Liver (tissue), 9 donors: Measurements from ENCODE around the gene TANC2. TPM values are rescaled to one million over a fixed set of nuclear protein-coding genes. Genes with fewer than 3 reads are reported as not detected.

Source experiments
- DNase-seq: peaks from one replicate; pipeline ENCODE4 v3.0.0-alpha.2; 2017; ENCODE audit warnings: low spot score
- H3K27ac ChIP-seq, 2 donors: one replicate each; pipeline ENCODE4 v1.7.0; 2013; ENCODE audit warnings: inconsistent platforms in 2 of 2, low read length in 2 of 2, control low read depth in 1 of 2, low read depth in 1 of 2, mild to moderate bottlenecking in 1 of 2
- H3K27me3 ChIP-seq, 4 donors: one replicate each; pipeline versions ENCODE4 v1.6.1 to v1.7.0; 2013; ENCODE audit warnings: low read length in 3 of 4, inconsistent platforms in 1 of 4, mild to moderate bottlenecking in 1 of 4, moderate library complexity in 1 of 4; ENCODE audit not compliant: control insufficient read depth in 4 of 4, insufficient read depth in 4 of 4
- H3K36me3 ChIP-seq, 4 donors: one replicate each; pipeline versions ENCODE4 v1.6.1 to v1.7.0; 2013; ENCODE audit warnings: low read length in 3 of 4, mild to moderate bottlenecking in 3 of 4, low read depth in 1 of 4, moderate library complexity in 1 of 4; ENCODE audit not compliant: control insufficient read depth in 4 of 4, insufficient read depth in 3 of 4
- H3K4me1 ChIP-seq, 4 donors: one replicate each; pipeline versions ENCODE4 v1.6.1 to v1.7.0; 2013; ENCODE audit warnings: low read length in 3 of 4, mild to moderate bottlenecking in 3 of 4, moderate library complexity in 1 of 4; ENCODE audit not compliant: control insufficient read depth in 4 of 4, insufficient read depth in 4 of 4
- H3K4me3 ChIP-seq, 3 donors: one replicate each; pipeline versions ENCODE4 v1.6.1 to v1.7.0; 2013; ENCODE audit warnings: low read length in 3 of 3, control low read depth in 1 of 3, low read depth in 1 of 3, mild to moderate bottlenecking in 1 of 3
- H3K9ac ChIP-seq, 2 donors: one replicate each; pipeline ENCODE4 v1.7.0; 2013; ENCODE audit warnings: low read length in 2 of 2, mild to moderate bottlenecking in 2 of 2, moderate library complexity in 2 of 2, control low read depth in 1 of 2, low read depth in 1 of 2
- H3K9me3 ChIP-seq, 4 donors: one replicate each; pipeline versions ENCODE4 v1.6.1 to v1.7.0; 2013; ENCODE audit warnings: low read length in 3 of 4; ENCODE audit not compliant: control insufficient read depth in 4 of 4
- FOXA1 ChIP-seq: IDR thresholded peaks from 2 replicates; pipeline ENCODE4 v1.6.1; 2016; ENCODE audit warnings: antibody characterized with exemption
- FOXA2 ChIP-seq: IDR thresholded peaks from 2 replicates; pipeline ENCODE4 v1.6.1; 2016; ENCODE audit warnings: antibody characterized with exemption
- GABPA ChIP-seq, 2 donors: IDR thresholded peaks in 1 of 2; conservative IDR thresholded peaks in 1 of 2; 2 replicates each; pipeline ENCODE4 v1.6.1; 2016; ENCODE audit warnings: antibody characterized with exemption in 2 of 2, mild to moderate bottlenecking in 1 of 2, moderate library complexity in 1 of 2
- HNF4G ChIP-seq: IDR thresholded peaks from 2 replicates; pipeline ENCODE4 v1.6.1; 2016; ENCODE audit warnings: antibody characterized with exemption
- JUND ChIP-seq, 2 donors: IDR thresholded peaks; 2 replicates each; pipeline ENCODE4 v1.6.1; 2016; ENCODE audit warnings: antibody characterized with exemption in 2 of 2
- NR2F2 ChIP-seq: IDR thresholded peaks from 2 replicates; pipeline ENCODE4 v1.6.1; 2016; ENCODE audit warnings: antibody characterized with exemption
- SP1 ChIP-seq: IDR thresholded peaks from 2 replicates; pipeline ENCODE4 v1.6.1; 2018; ENCODE audit warnings: antibody characterized with exemption, mild to moderate bottlenecking
- YY1 ChIP-seq: IDR thresholded peaks from 2 replicates; pipeline ENCODE4 v1.6.1; 2016; ENCODE audit warnings: antibody characterized with exemption, mild to moderate bottlenecking
- WGBS: extraction: QIAGEN DNeasy Blood & Tissue Kit; methylation state at CpG from one replicate; pipeline ENCODE4 v1.1.7; 2013; 5-methylcytosine and 5-hydroxymethylcytosine counted together
- polyA plus RNA-seq, 2 donors: library from polyadenylated mRNA; stranded (reverse) in 1 of 2; unstranded in 1 of 2; fragments of 200-250 nt in 1 of 2; fragments of >200 nt in 1 of 2; fragmentation: Nextera tagmentation in 1 of 2; extraction: Ambion mirVana in 1 of 2; gene quantifications; one replicate each; pipeline versions ENCODE4 v1.2.1 to v1.2.3, GENCODE V29; 2013 to 2015
- total RNA-seq, 2 donors: library from RNA; depleted of rRNA; stranded (reverse); fragments of >200 nt; gene quantifications; one replicate each; pipeline ENCODE4 v1.2.3, GENCODE V29; 2014
- TF ChIP-seq, protein P1 (sequence below): IDR thresholded peaks from 2 replicates; pipeline ENCODE4 v1.6.1; 2016; ENCODE audit warnings: antibody characterized with exemption
- TF ChIP-seq, protein P2 (sequence below): fragments of 150-350 bp; IDR thresholded peaks from 2 replicates; pipeline ENCODE4 v1.5.1; 2017; ENCODE audit warnings: improper control_type of control experiment, low read depth, low read length; ENCODE audit not compliant: missing input control
- TF ChIP-seq, protein P3 (sequence below): IDR thresholded peaks from 2 replicates; pipeline ENCODE4 v1.6.1; 2016; ENCODE audit warnings: antibody characterized with exemption, mild to moderate bottlenecking
- donor health status: healthy.
- donor health status: healthy.
- donor health status: healthy.
- donor health status: healthy.
- donor health status: healthy.

The TANC2 gene
- total RNA-seq (1 to 10 TPM; 6.9 to 7.7 TPM), polyA plus RNA-seq (1 to 10 TPM; 1.2 TPM)

DNA sequence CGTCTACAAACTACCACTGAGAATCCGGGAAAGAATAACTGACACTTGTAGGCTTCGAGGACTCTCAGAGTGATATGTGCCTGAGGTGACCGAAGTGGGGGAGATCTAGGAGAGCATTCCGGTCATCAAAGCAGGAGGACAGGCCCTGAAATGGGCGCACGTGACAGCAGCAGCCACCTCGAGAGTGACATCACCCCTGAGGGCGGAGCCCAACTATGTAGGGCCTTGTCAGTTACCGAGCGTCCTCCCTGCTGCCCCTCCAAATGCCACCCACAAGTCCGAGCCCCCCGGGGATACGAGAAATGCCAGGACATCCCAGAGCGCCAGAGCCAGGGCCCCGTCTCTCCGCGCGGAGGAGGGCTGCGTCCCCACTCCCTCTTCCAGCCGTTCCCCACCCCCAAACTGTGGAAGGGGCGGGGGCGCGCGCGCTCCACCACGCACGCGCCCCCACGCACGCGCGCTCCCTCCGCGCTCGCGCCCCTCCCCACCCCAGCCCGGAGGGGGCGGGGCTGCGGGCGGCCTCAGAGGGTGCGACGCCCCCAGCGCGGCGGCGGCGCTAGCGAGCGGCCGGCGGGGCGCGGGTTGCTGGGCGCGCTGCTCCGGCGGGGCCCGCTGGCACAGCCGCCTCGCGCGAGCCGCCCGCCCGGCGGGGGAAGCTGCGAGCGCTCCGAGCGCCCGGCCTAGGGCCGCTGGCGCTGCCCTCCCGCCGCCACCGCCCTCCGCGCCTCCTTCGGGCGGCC, at the start of gene TANC2:
TANC2 (plus strand) TSS at position 550 of the 740 bp plus-strand sequence. CDS start 43,325 bp downstream, outside the sequence.
- peaks cover 0 to 19% (median 13%) of the 10 kb centered on the region in 4 donors for H3K4me1 ChIP-seq
- H3K27me3 ChIP-seq: no peaks in the 10 kb centered on the region
- no peaks in the 10 kb centered on the region for H3K9me3 ChIP-seq
- peak within 1 kb of the TSS; percentile 36 to 67 for H3K27ac ChIP-seq
- DNase-seq: peak; percentile 63
- no peaks in the 10 kb centered on the region for H3K36me3 ChIP-seq
- H3K4me3 ChIP-seq: peak within 1 kb of the TSS; percentile 63 to 98 (median 82)
- peak within 1 kb of the TSS; percentile 11 to 54 for H3K9ac ChIP-seq
- 2% methylated on average over 81 of the region's 81 CpGs for WGBS
- no peak for TF ChIP-seq FOXA1
- TF ChIP-seq, protein P1, sequence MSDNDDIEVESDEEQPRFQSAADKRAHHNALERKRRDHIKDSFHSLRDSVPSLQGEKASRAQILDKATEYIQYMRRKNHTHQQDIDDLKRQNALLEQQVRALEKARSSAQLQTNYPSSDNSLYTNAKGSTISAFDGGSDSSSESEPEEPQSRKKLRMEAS: peak; percentile 50
- no peak for TF ChIP-seq SP1
- TF ChIP-seq JUND (IDR thresholded peaks at IDR 0.05): peak; percentile 19 to 53
- no peak for TF ChIP-seq FOXA2
- TF ChIP-seq, protein P2, sequence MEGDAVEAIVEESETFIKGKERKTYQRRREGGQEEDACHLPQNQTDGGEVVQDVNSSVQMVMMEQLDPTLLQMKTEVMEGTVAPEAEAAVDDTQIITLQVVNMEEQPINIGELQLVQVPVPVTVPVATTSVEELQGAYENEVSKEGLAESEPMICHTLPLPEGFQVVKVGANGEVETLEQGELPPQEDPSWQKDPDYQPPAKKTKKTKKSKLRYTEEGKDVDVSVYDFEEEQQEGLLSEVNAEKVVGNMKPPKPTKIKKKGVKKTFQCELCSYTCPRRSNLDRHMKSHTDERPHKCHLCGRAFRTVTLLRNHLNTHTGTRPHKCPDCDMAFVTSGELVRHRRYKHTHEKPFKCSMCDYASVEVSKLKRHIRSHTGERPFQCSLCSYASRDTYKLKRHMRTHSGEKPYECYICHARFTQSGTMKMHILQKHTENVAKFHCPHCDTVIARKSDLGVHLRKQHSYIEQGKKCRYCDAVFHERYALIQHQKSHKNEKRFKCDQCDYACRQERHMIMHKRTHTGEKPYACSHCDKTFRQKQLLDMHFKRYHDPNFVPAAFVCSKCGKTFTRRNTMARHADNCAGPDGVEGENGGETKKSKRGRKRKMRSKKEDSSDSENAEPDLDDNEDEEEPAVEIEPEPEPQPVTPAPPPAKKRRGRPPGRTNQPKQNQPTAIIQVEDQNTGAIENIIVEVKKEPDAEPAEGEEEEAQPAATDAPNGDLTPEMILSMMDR: peak; percentile 3
- TF ChIP-seq GABPA (IDR thresholded peaks at IDR 0.05 in 1 of 2, conservative IDR thresholded peaks at IDR 0.05 in 1 of 2): no peak

DNA sequence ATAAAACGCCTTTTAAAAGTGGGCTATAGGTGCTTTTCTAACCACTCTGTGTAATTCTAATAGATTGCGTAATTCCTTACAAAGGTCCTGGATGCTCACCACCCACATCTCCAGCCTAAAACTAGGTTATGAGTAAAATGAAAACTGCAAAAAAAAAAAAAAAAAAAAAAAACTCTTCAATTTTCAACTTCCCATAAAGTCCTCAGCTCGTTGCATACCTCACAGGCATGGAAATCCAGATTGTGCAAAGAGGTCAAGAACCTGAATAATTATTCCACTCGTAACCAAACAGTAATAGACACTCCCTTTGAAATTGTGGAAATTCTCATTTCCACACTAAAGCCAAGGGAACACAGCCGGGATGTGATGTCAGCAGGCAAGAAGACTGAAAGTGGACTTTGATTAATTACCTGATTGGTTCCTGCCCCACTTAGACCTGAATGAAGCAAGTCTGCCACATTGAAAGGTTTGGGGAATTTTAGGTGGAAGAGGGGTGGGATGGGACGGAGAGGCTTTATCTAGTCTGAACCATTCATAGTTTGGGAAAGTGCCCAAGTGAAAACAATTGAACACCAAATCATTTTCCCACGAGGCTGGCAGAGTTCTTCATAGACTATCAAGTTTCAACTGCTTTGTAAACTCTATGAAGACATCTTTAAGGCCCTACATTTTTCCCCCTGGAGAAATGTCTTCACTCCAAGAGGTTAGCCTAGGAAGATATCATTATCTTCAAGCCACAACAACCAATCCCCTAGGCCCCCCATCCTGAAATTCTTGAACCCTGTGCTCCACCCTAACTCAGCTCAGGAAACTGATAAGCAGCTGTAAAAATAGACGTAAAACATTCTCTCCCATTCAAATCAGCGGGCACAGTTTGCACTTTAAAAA, 49.1 kb upstream of the TANC2 start:
- H3K27me3 ChIP-seq: peaks cover 0 to 2% (median 0%) of the 10 kb centered on the region in 4 donors
- no peaks in the 10 kb centered on the region for H3K36me3 ChIP-seq
- H3K9ac ChIP-seq: no peak overlapping the region
- no peak overlapping the region for H3K4me3 ChIP-seq
- peaks cover 0 to 3% (median 0%) of the 10 kb centered on the region in 4 donors for H3K9me3 ChIP-seq
- 55% methylated on average over 9 of the region's 9 CpGs for WGBS
- H3K27ac ChIP-seq: no peak overlapping the region
- H3K4me1 ChIP-seq: no peaks in the 10 kb centered on the region
- DNase-seq: no peak
- TF ChIP-seq, protein P2: no peak
- TF ChIP-seq GABPA (IDR thresholded peaks at IDR 0.05 in 1 of 2, conservative IDR thresholded peaks at IDR 0.05 in 1 of 2) (no peak), HNF4G (no peak), NR2F2 (peak; percentile 21), JUND (IDR thresholded peaks at IDR 0.05) (no peak), SP1 (no peak), YY1 (no peak)
- TF ChIP-seq, protein P3, sequence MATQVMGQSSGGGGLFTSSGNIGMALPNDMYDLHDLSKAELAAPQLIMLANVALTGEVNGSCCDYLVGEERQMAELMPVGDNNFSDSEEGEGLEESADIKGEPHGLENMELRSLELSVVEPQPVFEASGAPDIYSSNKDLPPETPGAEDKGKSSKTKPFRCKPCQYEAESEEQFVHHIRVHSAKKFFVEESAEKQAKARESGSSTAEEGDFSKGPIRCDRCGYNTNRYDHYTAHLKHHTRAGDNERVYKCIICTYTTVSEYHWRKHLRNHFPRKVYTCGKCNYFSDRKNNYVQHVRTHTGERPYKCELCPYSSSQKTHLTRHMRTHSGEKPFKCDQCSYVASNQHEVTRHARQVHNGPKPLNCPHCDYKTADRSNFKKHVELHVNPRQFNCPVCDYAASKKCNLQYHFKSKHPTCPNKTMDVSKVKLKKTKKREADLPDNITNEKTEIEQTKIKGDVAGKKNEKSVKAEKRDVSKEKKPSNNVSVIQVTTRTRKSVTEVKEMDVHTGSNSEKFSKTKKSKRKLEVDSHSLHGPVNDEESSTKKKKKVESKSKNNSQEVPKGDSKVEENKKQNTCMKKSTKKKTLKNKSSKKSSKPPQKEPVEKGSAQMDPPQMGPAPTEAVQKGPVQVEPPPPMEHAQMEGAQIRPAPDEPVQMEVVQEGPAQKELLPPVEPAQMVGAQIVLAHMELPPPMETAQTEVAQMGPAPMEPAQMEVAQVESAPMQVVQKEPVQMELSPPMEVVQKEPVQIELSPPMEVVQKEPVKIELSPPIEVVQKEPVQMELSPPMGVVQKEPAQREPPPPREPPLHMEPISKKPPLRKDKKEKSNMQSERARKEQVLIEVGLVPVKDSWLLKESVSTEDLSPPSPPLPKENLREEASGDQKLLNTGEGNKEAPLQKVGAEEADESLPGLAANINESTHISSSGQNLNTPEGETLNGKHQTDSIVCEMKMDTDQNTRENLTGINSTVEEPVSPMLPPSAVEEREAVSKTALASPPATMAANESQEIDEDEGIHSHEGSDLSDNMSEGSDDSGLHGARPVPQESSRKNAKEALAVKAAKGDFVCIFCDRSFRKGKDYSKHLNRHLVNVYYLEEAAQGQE: no peak
